Measurements from ENCODE around the gene MTHFD1. TPM values are rescaled to one million over a fixed set of nuclear protein-coding genes. Genes with fewer than 3 reads are reported as not detected.

Gene MTHFD1
- total and polyA plus RNA-seq, 9 of the 15 experiments (the other 6 are each of a cell fraction or from before 2014, with no cell fraction given): 66.7 to 158 (median 90.9) TPM

- TF ChIP-seq ZNF318 (IDR thresholded peaks at IDR 0.05; ENCODE audit: borderline replicate concordance in 1 of 2, low read depth in 1 of 2) (no peak), SP2 (IDR thresholded peaks at IDR 0.05; ENCODE audit: extremely low read depth, low read depth, low read length, poor library complexity, severe bottlenecking) (peak; percentile 30), EP400 (IDR thresholded peaks at IDR 0.05) (peak; percentile 74), E2F6 (IDR thresholded peaks at IDR 0.05; ENCODE audit: borderline replicate concordance in 1 of 2, extremely low read depth in 1 of 2, insufficient read depth in 1 of 2, insufficient read length in 1 of 2, low read depth in 1 of 2, low read length in 1 of 2, poor library complexity in 1 of 2, severe bottlenecking in 1 of 2) (peak; percentile 60 to 86), ZFP91 (CRISPR knock-in tag; IDR thresholded peaks at IDR 0.05) (0 out of 2 replicates have a peak, but pooled peaks have one; percentile 13), ZFP30 (CRISPR knock-in tag; IDR thresholded peaks at IDR 0.05; ENCODE audit: borderline replicate concordance) (no peak), NFIC (IDR thresholded peaks at IDR 0.05) (0 out of 2 replicates have a peak, but pooled peaks have one; percentile 29), ZBTB17 (CRISPR knock-in tag; IDR thresholded peaks at IDR 0.05) (no peak)
- TF ChIP-seq, protein P1, sequence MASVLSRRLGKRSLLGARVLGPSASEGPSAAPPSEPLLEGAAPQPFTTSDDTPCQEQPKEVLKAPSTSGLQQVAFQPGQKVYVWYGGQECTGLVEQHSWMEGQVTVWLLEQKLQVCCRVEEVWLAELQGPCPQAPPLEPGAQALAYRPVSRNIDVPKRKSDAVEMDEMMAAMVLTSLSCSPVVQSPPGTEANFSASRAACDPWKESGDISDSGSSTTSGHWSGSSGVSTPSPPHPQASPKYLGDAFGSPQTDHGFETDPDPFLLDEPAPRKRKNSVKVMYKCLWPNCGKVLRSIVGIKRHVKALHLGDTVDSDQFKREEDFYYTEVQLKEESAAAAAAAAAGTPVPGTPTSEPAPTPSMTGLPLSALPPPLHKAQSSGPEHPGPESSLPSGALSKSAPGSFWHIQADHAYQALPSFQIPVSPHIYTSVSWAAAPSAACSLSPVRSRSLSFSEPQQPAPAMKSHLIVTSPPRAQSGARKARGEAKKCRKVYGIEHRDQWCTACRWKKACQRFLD (CRISPR knock-in tag; IDR thresholded peaks at IDR 0.05): peak; percentile 52; the same call in 1 of the 2 replicates
These were observed 49.4 kb upstream of the MTHFD1 start (continued) for GRCh38 chr14:64338616-64339316.
